ENCODE measurements around the gene IFNAR2. TPM values are rescaled to one million over a fixed set of nuclear protein-coding genes. Genes with fewer than 3 reads are reported as not detected.

The IFNAR2 gene
- total RNA-seq, 4 donors from 2014 or later = 0.20 to 16.5 (median 5.1) TPM

DNA sequence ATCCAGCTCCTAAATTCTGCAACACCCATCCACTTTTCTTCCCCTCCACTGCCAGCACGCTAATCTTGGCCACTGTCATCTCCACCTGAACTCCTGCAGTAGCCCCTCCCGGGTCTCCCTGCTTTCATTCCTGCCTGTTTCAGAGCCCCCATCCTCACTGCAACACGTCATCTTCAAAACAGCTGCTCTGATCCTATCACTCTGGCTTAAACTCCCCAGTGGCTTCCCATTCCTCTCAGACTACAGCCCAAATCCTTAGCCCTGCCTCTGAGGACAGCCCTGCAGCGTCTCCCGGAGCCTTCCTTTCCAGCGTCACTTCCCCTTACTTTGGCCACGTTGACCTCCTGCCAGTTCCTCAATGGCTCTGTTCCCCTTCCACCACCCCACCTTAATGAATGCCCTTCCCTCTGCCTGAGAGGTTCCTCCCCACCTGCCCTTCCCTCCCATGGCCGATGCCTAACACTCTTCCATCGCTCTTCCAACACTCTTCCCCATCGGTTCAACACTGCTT lies 22.9 kb upstream of the IFNAR2 start:
- intact Hi-C loops (cut with DNase I; ENCODE audit: low total_unique reads) (loop anchor here (10.0 kb wide), 2 partner anchors 158 to 238 kb away; no protein-coding TSS in a partner anchor), in situ Hi-C loops (cut with MboI; ENCODE audit: low pct_ligation_motif_present in 1 of 4, low pct_unique_long_range_greater_than_20kb in 1 of 4, low sequenced_read_pairs in 3 of 4) (loop anchor here in 1 of 4 donors (10.0 kb wide), 1 partner anchor 148 kb away; no protein-coding TSS in a partner anchor)
- no peaks in the 10 kb centered on the region for H3K36me3 ChIP-seq
- H3K4me3 ChIP-seq = no peak overlapping the region
- H3K27me3 ChIP-seq = no peaks in the 10 kb centered on the region
- H3K9me3 ChIP-seq = no peaks in the 10 kb centered on the region
- no peak overlapping the region for H3K27ac ChIP-seq
- WGBS, 2 donors (ENCODE audit: low coverage in 1 of 2) = 84 to 87% methylated on average over 10 of the region's 10 CpGs
- TF ChIP-seq EP300 (IDR thresholded peaks at IDR 0.05; ENCODE audit: low read depth) (no peak), POLR2AphosphoS5 (IDR thresholded peaks at IDR 0.05) (no peak), POLR2A (IDR thresholded peaks at IDR 0.05) (no peak)
- TF ChIP-seq, protein P1, sequence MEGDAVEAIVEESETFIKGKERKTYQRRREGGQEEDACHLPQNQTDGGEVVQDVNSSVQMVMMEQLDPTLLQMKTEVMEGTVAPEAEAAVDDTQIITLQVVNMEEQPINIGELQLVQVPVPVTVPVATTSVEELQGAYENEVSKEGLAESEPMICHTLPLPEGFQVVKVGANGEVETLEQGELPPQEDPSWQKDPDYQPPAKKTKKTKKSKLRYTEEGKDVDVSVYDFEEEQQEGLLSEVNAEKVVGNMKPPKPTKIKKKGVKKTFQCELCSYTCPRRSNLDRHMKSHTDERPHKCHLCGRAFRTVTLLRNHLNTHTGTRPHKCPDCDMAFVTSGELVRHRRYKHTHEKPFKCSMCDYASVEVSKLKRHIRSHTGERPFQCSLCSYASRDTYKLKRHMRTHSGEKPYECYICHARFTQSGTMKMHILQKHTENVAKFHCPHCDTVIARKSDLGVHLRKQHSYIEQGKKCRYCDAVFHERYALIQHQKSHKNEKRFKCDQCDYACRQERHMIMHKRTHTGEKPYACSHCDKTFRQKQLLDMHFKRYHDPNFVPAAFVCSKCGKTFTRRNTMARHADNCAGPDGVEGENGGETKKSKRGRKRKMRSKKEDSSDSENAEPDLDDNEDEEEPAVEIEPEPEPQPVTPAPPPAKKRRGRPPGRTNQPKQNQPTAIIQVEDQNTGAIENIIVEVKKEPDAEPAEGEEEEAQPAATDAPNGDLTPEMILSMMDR (IDR thresholded peaks at IDR 0.05) = no peak
- H3K4me1 ChIP-seq = peaks cover 0 to 23% (median 14%) of the 10 kb centered on the region in 4 donors
- DNase-seq = no peak

GRCh38 chr21:33207449-33208149 lies 22.1 kb upstream of the IFNAR2 start:
- H3K9me3 ChIP-seq = no peaks in the 10 kb centered on the region
- H3K4me1 ChIP-seq = peaks cover 0 to 25% (median 14%) of the 10 kb centered on the region in 4 donors
- TF ChIP-seq, protein P1 (IDR thresholded peaks at IDR 0.05) = no peak
- TF ChIP-seq POLR2AphosphoS5 (IDR thresholded peaks at IDR 0.05) = no peak
- no peak for TF ChIP-seq POLR2A (IDR thresholded peaks at IDR 0.05)
- no peak for TF ChIP-seq EP300 (IDR thresholded peaks at IDR 0.05; ENCODE audit: low read depth)
- no peak for DNase-seq
- H3K27ac ChIP-seq = no peak overlapping the region
- in situ Hi-C loops (cut with MboI; ENCODE audit: low pct_ligation_motif_present in 1 of 4, low pct_unique_long_range_greater_than_20kb in 1 of 4, low sequenced_read_pairs in 3 of 4) (loop anchor here in 1 of 4 donors (10.0 kb wide), 1 partner anchor 147 kb away; no protein-coding TSS in a partner anchor), intact Hi-C loops (cut with DNase I; ENCODE audit: low total_unique reads) (loop anchor here (10.0 kb wide), 2 partner anchors 157 to 237 kb away; no protein-coding TSS in a partner anchor)
- 73 to 100% methylated on average over 2 to 4 of the region's 4 CpGs for WGBS, 2 donors (ENCODE audit: low coverage in 1 of 2)
- no peaks in the 10 kb centered on the region for H3K36me3 ChIP-seq
- H3K27me3 ChIP-seq = no peaks in the 10 kb centered on the region
- H3K4me3 ChIP-seq = no peak overlapping the region

DNA sequence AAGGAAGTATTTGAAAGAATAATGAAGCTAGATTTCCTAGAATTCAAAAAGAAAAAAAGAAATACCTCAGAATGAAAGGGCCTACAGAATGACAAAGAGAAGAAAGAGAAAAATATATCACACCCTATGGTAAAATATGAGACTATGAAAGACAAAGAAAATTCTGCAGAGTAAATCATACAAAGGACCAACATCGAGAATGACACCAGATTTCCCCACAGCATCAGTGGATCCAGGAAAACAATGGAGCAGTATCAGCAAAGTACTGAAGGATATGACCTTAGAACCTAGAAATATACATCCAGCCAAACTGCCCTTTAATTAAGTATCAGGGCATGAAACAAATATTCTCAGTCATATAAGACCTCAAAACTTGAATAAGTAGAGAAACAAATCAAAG lies 21.2 kb upstream of the IFNAR2 start:
- intact Hi-C loops (cut with DNase I; ENCODE audit: low total_unique reads) = loop anchor here (10.0 kb wide), 2 partner anchors 156 to 236 kb away; no protein-coding TSS in a partner anchor
- DNase-seq = no peak
- Histone ChIP-seq H3K9me3 (no peaks in the 10 kb centered on the region), H3K27ac (no peak overlapping the region), H3K36me3 (no peaks in the 10 kb centered on the region), H3K4me1 (peaks cover 0 to 18% (median 9%) of the 10 kb centered on the region in 4 donors), H3K4me3 (no peak overlapping the region), H3K27me3 (no peaks in the 10 kb centered on the region)
- WGBS, 2 donors (ENCODE audit: low coverage in 1 of 2) = 42 to 88% methylated on average over 1 of the region's 1 CpG
- no peak for TF ChIP-seq POLR2A (IDR thresholded peaks at IDR 0.05)
- TF ChIP-seq, protein P1 (IDR thresholded peaks at IDR 0.05) = no peak
- TF ChIP-seq POLR2AphosphoS5 (IDR thresholded peaks at IDR 0.05) = no peak
- no peak for TF ChIP-seq EP300 (IDR thresholded peaks at IDR 0.05; ENCODE audit: low read depth)
- in situ Hi-C loops (cut with MboI; ENCODE audit: low pct_ligation_motif_present in 1 of 4, low pct_unique_long_range_greater_than_20kb in 1 of 4, low sequenced_read_pairs in 3 of 4) = loop anchor here in 1 of 4 donors (10.0 kb wide), 1 partner anchor 146 kb away; no protein-coding TSS in a partner anchor

GRCh38 chr21:33211305-33211704 lies 18.4 kb upstream of the IFNAR2 start:
- in situ Hi-C loops (cut with MboI; ENCODE audit: low pct_ligation_motif_present in 1 of 4, low pct_unique_long_range_greater_than_20kb in 1 of 4, low sequenced_read_pairs in 3 of 4) = no loop called here
- 94% methylated on average over 5 to 7 of the region's 7 CpGs for WGBS, 2 donors (ENCODE audit: low coverage in 1 of 2)
- Histone ChIP-seq H3K4me1 (peaks cover 0 to 17% (median 0%) of the 10 kb centered on the region in 4 donors), H3K27ac (no peak overlapping the region), H3K27me3 (no peaks in the 10 kb centered on the region), H3K9me3 (no peaks in the 10 kb centered on the region), H3K36me3 (no peaks in the 10 kb centered on the region), H3K4me3 (no peak overlapping the region)
- TF ChIP-seq POLR2AphosphoS5 (IDR thresholded peaks at IDR 0.05) (no peak), POLR2A (IDR thresholded peaks at IDR 0.05) (no peak), EP300 (IDR thresholded peaks at IDR 0.05; ENCODE audit: low read depth) (no peak)
- TF ChIP-seq, protein P1 (IDR thresholded peaks at IDR 0.05) = no peak
- DNase-seq = no peak
- intact Hi-C loops (cut with DNase I; ENCODE audit: low total_unique reads) = no loop called here

All from transverse colon (tissue), 4 donors.